Measurements from ENCODE around the gene HLA-DMA. TPM values are rescaled to one million over a fixed set of nuclear protein-coding genes. Genes with fewer than 3 reads are reported as not detected.

HLA-DMA gene
- total RNA-seq, 1 experiment from 2014 or later, result 16.8 TPM

- DNase-seq, result no peak
- Histone ChIP-seq H3K4me3 (no peak overlapping the region), H3K9me3 (no peaks in the 10 kb centered on the region), H3K27me3 (peaks cover 3% of the 10 kb centered on the region; the same call in 1 of the 2 replicates), H3K36me3 (no peaks in the 10 kb centered on the region)
These were observed 39.9 kb downstream of the HLA-DMA start for GRCh38 chr6:32912951-32913350.

- H3K27me3 ChIP-seq, result no peaks in the 10 kb centered on the region
- no peak for DNase-seq
- H3K9me3 ChIP-seq, result no peaks in the 10 kb centered on the region
- H3K36me3 ChIP-seq, result no peaks in the 10 kb centered on the region
- no peak overlapping the region for H3K4me3 ChIP-seq
These were observed 44.0 kb downstream of the HLA-DMA start for GRCh38 chr6:32908897-32909296.

- no peaks in the 10 kb centered on the region for H3K27me3 ChIP-seq
- H3K36me3 ChIP-seq, result peaks cover 4% of the 10 kb centered on the region
- H3K9me3 ChIP-seq, result no peaks in the 10 kb centered on the region
- DNase-seq, result no peak
- H3K4me3 ChIP-seq, result no peak overlapping the region
These were observed 46.4 kb downstream of the HLA-DMA start for GRCh38 chr6:32906539-32906938.

GRCh38 chr6:32905078-32905477, 47.8 kb downstream of the HLA-DMA start:
- no peaks in the 10 kb centered on the region for H3K9me3 ChIP-seq
- H3K4me3 ChIP-seq, result no peak overlapping the region
- peaks cover 16% of the 10 kb centered on the region for H3K36me3 ChIP-seq
- no peak for DNase-seq
- no peaks in the 10 kb centered on the region for H3K27me3 ChIP-seq

GRCh38 chr6:32903952-32904351, 48.9 kb downstream of the HLA-DMA start:
- no peaks in the 10 kb centered on the region for H3K9me3 ChIP-seq
- no peak overlapping the region for H3K4me3 ChIP-seq
- peaks cover 21% of the 10 kb centered on the region for H3K36me3 ChIP-seq
- H3K27me3 ChIP-seq, result no peaks in the 10 kb centered on the region
- DNase-seq, result no peak

Other genes starting within 250 kb of the HLA-DMA start
- not detected in 2 replicates for gene HLA-DQA2, start 211.7 kb downstream of the HLA-DMA start, total RNA-seq (2014; rRNA removed; shearing (Covaris generic); ENCODE audit: low replicate concordance)
- gene HLA-DQB2, start 189.6 kb downstream of the HLA-DMA start, total RNA-seq (2014; rRNA removed; shearing (Covaris generic); ENCODE audit: low replicate concordance), result not detected in 2 replicates
- 1.8 and 8.2 TPM in 2 replicates for gene HLA-DOB, start 136.1 kb downstream of the HLA-DMA start, total RNA-seq (2014; rRNA removed; shearing (Covaris generic); ENCODE audit: low replicate concordance)
- 87.2 and 112 TPM in 2 replicates for gene TAP2, start 114.4 kb downstream of the HLA-DMA start, total RNA-seq (2014; rRNA removed; shearing (Covaris generic); ENCODE audit: low replicate concordance)
- 164 and 166 TPM in 2 replicates for gene PSMB8, start 109.0 kb downstream of the HLA-DMA start, total RNA-seq (2014; rRNA removed; shearing (Covaris generic); ENCODE audit: low replicate concordance)
- 84.9 and 115 TPM in 2 replicates for gene TAP1, start 99.4 kb downstream of the HLA-DMA start, total RNA-seq (2014; rRNA removed; shearing (Covaris generic); ENCODE audit: low replicate concordance)
- 96.5 and 106 TPM in 2 replicates for gene PSMB9, start 98.9 kb downstream of the HLA-DMA start, total RNA-seq (2014; rRNA removed; shearing (Covaris generic); ENCODE audit: low replicate concordance)
- gene HLA-DMB, start 12.1 kb downstream of the HLA-DMA start, total RNA-seq (2014; rRNA removed; shearing (Covaris generic); ENCODE audit: low replicate concordance), result 0.76 and 0.79 TPM in 2 replicates
- 207 and 281 TPM in 2 replicates for gene BRD2, start 15.5 kb upstream of the HLA-DMA start, total RNA-seq (2014; rRNA removed; shearing (Covaris generic); ENCODE audit: low replicate concordance)
- not detected in 2 replicates for gene HLA-DOA, start 56.5 kb upstream of the HLA-DMA start, total RNA-seq (2014; rRNA removed; shearing (Covaris generic); ENCODE audit: low replicate concordance)
- gene HLA-DPA1, start 120.6 kb upstream of the HLA-DMA start, total RNA-seq (2014; rRNA removed; shearing (Covaris generic); ENCODE audit: low replicate concordance), result 0.59 and 2.5 TPM in 2 replicates
- gene HLA-DPB1, start 122.9 kb upstream of the HLA-DMA start, total RNA-seq (2014; rRNA removed; shearing (Covaris generic); ENCODE audit: low replicate concordance), result 9.2 and 54.4 TPM in 2 replicates
- 0.99 and 2.6 TPM in 2 replicates for gene COL11A2, start 239.4 kb upstream of the HLA-DMA start, total RNA-seq (2014; rRNA removed; shearing (Covaris generic); ENCODE audit: low replicate concordance)
- 43.6 and 58.8 TPM in 2 replicates for gene RXRB, start 247.6 kb upstream of the HLA-DMA start, total RNA-seq (2014; rRNA removed; shearing (Covaris generic); ENCODE audit: low replicate concordance)
- gene SLC39A7, start 247.8 kb upstream of the HLA-DMA start, total RNA-seq (2014; rRNA removed; shearing (Covaris generic); ENCODE audit: low replicate concordance), result 397 and 459 TPM in 2 replicates